Fibroblast of villous mesenchyme (primary cell): ENCODE data around the gene KIAA1217. TPM values are rescaled to one million over a fixed set of nuclear protein-coding genes. Genes with fewer than 3 reads are reported as not detected.

Experiments
- DNase-seq: peaks from one replicate; pipeline ENCODE4 v3.0.0-alpha.2; 2010; ENCODE audit warnings: low read depth
- H3K4me3 ChIP-seq: 2 replicates; pipeline ENCODE4 v1.5.1; 2011; ENCODE audit warnings: low read depth, mild to moderate bottlenecking, low read length
- total RNA-seq: library from RNA; depleted of rRNA; stranded (reverse); fragments of >200 nt; gene quantifications from 2 replicates; pipeline ENCODE4 v1.2.3, GENCODE V29; 2012
- TF ChIP-seq, protein P1 (sequence below): IDR thresholded peaks from 2 replicates; pipeline ENCODE4 v1.5.1; 2012; ENCODE audit warnings: low read depth, mild to moderate bottlenecking, low read length; ENCODE audit not compliant: insufficient read depth

KIAA1217 gene, protein sequence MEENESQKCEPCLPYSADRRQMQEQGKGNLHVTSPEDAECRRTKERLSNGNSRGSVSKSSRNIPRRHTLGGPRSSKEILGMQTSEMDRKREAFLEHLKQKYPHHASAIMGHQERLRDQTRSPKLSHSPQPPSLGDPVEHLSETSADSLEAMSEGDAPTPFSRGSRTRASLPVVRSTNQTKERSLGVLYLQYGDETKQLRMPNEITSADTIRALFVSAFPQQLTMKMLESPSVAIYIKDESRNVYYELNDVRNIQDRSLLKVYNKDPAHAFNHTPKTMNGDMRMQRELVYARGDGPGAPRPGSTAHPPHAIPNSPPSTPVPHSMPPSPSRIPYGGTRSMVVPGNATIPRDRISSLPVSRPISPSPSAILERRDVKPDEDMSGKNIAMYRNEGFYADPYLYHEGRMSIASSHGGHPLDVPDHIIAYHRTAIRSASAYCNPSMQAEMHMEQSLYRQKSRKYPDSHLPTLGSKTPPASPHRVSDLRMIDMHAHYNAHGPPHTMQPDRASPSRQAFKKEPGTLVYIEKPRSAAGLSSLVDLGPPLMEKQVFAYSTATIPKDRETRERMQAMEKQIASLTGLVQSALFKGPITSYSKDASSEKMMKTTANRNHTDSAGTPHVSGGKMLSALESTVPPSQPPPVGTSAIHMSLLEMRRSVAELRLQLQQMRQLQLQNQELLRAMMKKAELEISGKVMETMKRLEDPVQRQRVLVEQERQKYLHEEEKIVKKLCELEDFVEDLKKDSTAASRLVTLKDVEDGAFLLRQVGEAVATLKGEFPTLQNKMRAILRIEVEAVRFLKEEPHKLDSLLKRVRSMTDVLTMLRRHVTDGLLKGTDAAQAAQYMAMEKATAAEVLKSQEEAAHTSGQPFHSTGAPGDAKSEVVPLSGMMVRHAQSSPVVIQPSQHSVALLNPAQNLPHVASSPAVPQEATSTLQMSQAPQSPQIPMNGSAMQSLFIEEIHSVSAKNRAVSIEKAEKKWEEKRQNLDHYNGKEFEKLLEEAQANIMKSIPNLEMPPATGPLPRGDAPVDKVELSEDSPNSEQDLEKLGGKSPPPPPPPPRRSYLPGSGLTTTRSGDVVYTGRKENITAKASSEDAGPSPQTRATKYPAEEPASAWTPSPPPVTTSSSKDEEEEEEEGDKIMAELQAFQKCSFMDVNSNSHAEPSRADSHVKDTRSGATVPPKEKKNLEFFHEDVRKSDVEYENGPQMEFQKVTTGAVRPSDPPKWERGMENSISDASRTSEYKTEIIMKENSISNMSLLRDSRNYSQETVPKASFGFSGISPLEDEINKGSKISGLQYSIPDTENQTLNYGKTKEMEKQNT (N-terminal part only)
- 0.86 and 2.6 TPM in 2 replicates for total RNA-seq

DNA sequence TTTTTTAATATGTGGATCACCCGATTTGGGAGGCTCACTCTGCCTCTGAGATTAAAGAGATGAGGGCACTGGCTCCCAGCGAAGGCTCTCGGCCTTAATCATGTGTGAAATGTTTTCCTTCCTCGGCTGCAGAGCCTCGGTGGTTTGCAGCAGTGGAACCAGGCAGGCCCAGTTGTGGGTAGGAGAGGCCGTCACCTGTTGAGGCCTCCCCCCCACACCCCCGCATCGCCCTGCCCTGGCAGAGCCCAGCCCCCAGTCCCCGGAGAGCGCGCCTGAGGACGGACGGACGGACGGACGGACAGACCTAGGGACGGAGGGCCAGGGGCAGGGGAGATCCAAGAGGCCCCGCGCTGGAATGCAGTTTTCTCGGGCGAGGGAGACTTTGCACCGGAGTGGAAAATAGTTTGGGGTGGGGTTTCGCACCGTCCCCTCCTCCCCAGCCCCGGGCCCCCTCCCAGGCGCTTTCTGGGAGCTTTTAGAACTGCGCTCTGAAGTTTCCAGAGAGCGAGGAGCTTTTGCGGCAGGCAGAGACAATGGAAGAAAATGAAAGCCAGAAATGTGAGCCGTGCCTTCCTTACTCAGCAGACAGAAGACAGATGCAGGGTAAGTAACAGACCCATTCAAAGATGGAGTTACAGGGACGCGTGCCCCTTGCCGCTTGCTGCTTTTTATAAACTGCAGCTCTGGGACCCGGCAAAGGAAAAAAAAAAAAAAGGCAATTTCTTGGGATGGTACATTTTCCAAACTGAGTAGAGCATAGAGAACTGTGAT lies at the start of gene KIAA1217:
TSS of gene KIAA1217 (plus strand) at position 478 of the 771 bp plus-strand sequence. CDS start at position 534, 56 bp downstream.
- DNase-seq: peak; percentile 26
- peak within 1 kb of the TSS; percentile 38 for H3K4me3 ChIP-seq
- TF ChIP-seq, protein P1, sequence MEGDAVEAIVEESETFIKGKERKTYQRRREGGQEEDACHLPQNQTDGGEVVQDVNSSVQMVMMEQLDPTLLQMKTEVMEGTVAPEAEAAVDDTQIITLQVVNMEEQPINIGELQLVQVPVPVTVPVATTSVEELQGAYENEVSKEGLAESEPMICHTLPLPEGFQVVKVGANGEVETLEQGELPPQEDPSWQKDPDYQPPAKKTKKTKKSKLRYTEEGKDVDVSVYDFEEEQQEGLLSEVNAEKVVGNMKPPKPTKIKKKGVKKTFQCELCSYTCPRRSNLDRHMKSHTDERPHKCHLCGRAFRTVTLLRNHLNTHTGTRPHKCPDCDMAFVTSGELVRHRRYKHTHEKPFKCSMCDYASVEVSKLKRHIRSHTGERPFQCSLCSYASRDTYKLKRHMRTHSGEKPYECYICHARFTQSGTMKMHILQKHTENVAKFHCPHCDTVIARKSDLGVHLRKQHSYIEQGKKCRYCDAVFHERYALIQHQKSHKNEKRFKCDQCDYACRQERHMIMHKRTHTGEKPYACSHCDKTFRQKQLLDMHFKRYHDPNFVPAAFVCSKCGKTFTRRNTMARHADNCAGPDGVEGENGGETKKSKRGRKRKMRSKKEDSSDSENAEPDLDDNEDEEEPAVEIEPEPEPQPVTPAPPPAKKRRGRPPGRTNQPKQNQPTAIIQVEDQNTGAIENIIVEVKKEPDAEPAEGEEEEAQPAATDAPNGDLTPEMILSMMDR: no peak

DNA sequence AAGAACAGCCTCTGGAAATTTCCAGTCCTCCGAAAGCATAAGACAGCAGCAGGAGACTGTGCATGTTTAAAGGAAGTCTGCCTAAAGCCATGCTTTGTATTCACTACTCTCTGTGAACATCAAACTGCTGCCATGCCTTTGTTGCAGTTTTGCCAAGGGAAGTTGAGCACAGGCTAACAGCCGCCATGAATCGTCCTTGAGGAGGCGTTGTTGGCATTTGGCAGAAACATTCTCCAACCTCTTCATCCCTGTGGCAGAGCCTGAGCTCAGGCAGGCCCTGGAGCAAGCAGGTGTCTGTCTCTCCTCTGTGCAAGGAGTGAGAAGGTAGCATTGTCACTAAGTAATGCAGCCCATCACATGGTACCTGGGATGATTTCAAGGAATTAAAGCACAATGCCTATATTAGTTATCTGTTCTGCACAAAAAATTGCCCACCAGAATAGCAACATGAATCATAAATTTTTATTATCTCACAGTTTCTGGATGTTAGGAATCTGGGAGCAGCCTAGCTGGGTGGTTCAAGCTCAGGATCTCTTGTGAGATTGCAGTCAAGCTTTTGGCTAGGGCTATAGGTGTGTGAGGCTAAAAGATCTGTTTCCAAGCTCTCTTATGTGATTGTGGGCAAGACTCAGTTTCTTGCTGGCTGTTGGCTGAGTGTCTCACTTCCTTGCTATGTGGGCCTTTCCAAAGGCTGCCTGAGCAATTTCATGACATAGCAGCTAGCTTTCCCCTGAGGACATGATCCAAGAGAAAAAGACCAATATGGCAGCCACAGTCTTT lies 46.5 kb upstream of the KIAA1217 start:
- TF ChIP-seq, protein P1: no peak
- no peak for DNase-seq
- no peak overlapping the region for H3K4me3 ChIP-seq

DNA sequence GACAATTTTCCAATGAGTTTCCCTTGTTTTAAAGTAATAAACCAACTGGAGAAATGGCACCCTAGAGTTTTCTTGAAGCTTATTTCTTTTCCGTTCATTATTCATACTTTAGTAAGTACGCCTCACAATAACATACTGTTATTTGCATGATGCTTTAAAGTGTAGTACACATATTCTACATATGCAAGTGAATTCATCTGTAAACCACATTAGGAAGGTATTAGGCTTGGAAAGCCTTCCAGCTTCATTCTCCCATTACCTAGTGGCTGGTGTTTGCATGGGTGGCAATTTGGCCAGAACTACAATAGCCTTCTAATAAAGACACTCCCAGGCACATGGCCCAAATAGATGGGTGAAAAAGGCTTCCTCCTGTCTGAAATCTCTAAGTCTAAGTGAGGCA lies 45.5 kb upstream of the KIAA1217 start:
- DNase-seq: no peak
- no peak overlapping the region for H3K4me3 ChIP-seq
- TF ChIP-seq, protein P1: no peak

DNA sequence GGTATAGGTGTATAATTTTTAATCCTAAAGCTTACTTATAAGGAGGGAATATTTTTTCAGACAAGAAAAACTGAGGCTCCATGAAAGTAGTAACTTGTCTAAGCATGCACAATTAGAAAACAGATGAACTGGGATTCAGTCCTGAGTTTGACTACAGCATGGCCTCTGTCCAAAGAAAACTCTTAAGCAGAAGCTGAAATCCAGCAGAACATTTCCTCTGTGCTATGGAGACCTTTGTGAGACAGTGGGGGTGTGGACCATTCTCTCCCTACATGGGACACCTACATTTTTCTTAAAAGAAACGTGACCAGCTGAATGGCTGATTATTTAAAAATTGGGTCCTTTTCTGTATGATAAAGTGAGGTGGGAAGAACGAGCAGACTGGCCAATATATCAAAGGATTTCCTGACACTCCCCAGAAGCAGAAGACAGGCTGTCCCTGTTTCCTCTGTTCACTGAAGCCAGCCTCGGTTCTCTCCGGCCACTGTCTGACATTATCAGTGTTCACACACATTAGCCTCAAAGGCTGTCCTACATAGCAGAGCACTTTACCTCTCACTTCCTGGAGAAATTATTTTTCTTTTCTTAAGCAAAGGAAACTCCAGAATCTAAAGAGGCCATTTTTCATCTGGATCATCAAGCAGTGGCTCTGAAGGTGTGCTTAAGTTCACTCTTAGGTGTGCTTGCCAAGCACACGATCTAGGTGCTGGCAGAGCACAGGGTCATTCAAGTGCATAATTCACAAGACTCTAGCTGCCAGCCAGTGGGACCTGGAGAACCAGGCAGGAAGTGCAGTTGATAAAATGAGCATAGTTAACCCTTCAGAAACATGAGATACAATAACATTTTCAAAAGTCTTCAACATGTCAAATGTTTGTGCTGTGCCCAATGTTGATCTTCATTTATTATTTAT lies 40.4 kb upstream of the KIAA1217 start:
- H3K4me3 ChIP-seq: no peak overlapping the region
- DNase-seq: no peak
- TF ChIP-seq, protein P1: no peak

DNA sequence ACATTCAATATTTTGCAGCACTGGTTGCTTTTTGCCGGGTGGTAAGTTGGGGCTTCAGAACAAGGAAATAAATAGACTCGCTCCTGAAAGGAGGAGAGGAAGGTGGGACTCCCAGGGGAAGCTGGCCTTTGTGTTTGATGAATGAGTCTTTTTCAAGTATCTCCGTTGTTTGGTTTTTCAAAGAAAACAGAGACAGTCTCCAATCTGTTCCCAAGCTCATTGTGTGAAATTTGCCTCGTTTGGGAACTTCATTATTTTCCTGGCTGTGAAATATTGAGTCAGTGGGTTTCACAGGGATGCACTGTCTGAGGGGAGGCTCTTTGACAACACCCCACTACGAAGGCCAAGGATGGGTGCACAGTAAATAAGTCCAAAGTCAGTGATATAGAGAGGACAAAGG lies 38.7 kb upstream of the KIAA1217 start:
- TF ChIP-seq, protein P1: no peak
- no peak overlapping the region for H3K4me3 ChIP-seq
- no peak for DNase-seq
